Fibroblast of mammary gland (primary cell): Measurements from ENCODE around the gene KRTAP9-9.
"Not testable (repeated sequence)": the region's sequence is repeated elsewhere in the genome, so short reads cannot be mapped to it uniquely, and the experiment has no call there.

Experiments used
- DNase-seq: peaks from one replicate; pipeline ENCODE4 v3.0.0-alpha.2; 2010; ENCODE audit warnings: low read depth
- H3K4me3 ChIP-seq: 2 replicates; pipeline ENCODE4 v1.5.1; 2011; ENCODE audit warnings: low read depth, mild to moderate bottlenecking, low read length, moderate library complexity; ENCODE audit not compliant: control insufficient read depth
- CTCF ChIP-seq: conservative IDR thresholded peaks from 2 replicates; pipeline ENCODE4 v1.5.1; 2011; ENCODE audit warnings: low read depth, low read length, inconsistent platforms; ENCODE audit not compliant: control insufficient read depth, insufficient read depth

Gene KRTAP9-9

GRCh38 chr17:41255381-41256290 is at the start of gene KRTAP9-9:
KRTAP9-9 (plus strand) TSS chr17:41255384.
- DNase-seq = peak; percentile 36
- not testable (repeated sequence) for H3K4me3 ChIP-seq

- no peak for TF ChIP-seq CTCF
- peak; percentile 82 for DNase-seq
- H3K4me3 ChIP-seq = no peak overlapping the region
Measured at GRCh38 chr17:41211845-41212466, 43.2 kb upstream of the KRTAP9-9 start.

- no peak overlapping the region for H3K4me3 ChIP-seq
- no peak for DNase-seq
- no peak for TF ChIP-seq CTCF
Measured at GRCh38 chr17:41212524-41213169, 42.5 kb upstream of the KRTAP9-9 start.

- H3K4me3 ChIP-seq = no peak overlapping the region
- no peak for DNase-seq
- no peak for TF ChIP-seq CTCF
Measured at GRCh38 chr17:41215681-41216080, 39.5 kb upstream of the KRTAP9-9 start.

GRCh38 chr17:41223821-41224220 is 31.4 kb upstream of the KRTAP9-9 start:
- DNase-seq = peak; percentile 4
- no peak for TF ChIP-seq CTCF
- H3K4me3 ChIP-seq = no peak overlapping the region

- H3K4me3 ChIP-seq = no peak overlapping the region
- no peak for TF ChIP-seq CTCF
- DNase-seq = no peak
Measured at GRCh38 chr17:41226051-41226450, 29.1 kb upstream of the KRTAP9-9 start.

GRCh38 chr17:41226598-41227095 is 28.5 kb upstream of the KRTAP9-9 start, which contains the start of gene KRTAP9-2:
KRTAP9-2 (plus strand) TSS chr17:41226648; CDS start chr17:41226655, 7 bp downstream.
- H3K4me3 ChIP-seq, DNase-seq: not testable (repeated sequence)
